Hepatocyte (in vitro differentiated cells): ENCODE measurements around the gene IL24.

Experiments
- CTCF ChIP-seq: fragments of 200-600 bp; sonication (generic); IDR thresholded peaks from 2 replicates; pipeline ENCODE4 v1.5.1; 2016; ENCODE audit warnings: antibody characterized with exemption, mild to moderate bottlenecking; ENCODE audit not compliant: poor library complexity
- EZH2phosphoT487 ChIP-seq: fragments of 200-600 bp; sonication (generic); IDR thresholded peaks from one replicate; pipeline ENCODE4 v1.6.1; 2018; ENCODE audit warnings: antibody characterized with exemption, mild to moderate bottlenecking, low read depth, moderate library complexity; ENCODE audit not compliant: unreplicated experiment, severe bottlenecking

- no peak for TF ChIP-seq CTCF
- TF ChIP-seq EZH2phosphoT487: no peak
Measured at GRCh38 chr1:206850401-206850800, 46.8 kb upstream of the IL24 start.
